Activated naive CD4-positive, alpha-beta T cell treated with Interleukin-2 at 50 U/mL for 16 hours (primary cell): ENCODE data around the gene UBASH3B.

Experiments
- DNase-seq: peaks from one replicate; pipeline ENCODE4 v3.0.0-alpha.2; 2020

Gene UBASH3B

DNA sequence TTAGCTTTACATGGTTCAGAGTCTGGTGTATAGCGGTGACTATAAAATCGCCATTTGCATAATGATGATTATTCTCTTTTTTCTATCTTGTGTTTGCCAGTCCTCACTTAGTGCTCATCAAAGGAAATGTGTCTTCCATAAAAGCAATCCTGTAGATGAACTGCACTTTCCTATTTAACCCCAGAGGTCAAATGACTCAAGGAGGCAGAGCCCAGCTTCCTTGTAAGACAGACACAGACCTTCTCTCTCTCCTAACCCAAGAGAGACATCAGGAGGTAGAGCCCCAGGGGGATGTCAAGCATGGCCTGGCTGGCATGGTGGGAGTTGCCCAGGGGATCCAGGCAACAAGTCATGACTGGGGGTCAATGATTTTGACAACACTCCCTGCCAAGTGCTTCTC, 135.9 kb downstream of the UBASH3B start:
- no peak for DNase-seq

DNA sequence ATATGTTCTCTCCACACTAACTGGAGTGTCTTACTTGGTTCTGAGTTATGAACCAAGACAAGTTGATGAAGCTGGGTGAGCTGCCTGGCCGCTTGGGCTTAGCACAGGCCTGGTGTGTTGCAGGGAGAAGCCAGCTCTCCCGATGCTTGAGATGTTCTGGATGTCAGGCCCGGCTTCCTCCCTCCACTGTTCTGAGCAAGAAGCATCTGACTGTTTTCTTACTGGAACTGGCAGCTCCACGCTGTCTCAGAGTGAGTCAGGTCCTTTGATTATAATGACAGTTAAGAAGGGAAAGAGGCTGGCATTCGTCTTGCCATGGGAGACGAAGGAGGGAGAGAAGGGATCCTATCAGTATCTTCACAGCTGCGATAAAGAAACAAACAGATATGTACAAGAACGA, 136.3 kb downstream of the UBASH3B start:
- DNase-seq, result no peak

DNA sequence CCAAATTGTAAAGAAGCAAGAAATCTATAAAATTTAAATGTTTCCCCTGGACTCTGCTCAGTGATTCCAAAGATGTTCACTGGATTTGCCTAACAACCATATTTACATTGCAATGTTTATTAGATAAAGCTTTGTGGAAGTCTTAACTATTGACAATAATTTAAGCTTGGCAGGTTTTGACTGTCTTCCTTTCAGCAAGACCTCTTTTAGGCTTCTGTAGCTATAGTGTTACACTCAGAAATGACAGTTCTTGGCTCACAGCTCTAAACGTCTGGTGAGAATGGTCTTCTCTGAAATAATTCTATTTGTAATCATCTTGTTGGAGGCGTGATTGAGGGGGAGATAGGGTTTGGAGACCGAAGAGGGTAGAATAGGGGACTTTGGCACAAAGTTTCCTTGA, 138.0 kb downstream of the UBASH3B start:
- DNase-seq, result no peak

DNA sequence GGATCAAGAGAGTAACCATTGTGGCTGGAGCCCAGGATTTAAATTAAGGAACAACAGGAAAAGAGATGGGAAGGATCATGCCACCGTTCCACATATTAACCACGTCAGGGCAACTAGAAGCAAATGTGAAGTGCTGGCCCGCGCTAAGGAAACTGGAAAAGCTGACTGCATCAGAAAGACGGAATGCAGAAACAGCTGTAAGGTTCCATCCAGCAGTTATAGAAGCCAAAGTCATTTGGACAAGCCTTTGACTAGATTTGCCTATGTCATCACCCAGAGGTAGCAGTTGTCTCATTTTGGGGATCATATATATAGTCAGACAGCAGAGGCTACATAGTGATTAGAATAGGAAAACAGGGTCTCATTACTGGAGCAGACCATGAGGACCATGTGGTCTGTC, 139.8 kb downstream of the UBASH3B start:
- no peak for DNase-seq

DNA sequence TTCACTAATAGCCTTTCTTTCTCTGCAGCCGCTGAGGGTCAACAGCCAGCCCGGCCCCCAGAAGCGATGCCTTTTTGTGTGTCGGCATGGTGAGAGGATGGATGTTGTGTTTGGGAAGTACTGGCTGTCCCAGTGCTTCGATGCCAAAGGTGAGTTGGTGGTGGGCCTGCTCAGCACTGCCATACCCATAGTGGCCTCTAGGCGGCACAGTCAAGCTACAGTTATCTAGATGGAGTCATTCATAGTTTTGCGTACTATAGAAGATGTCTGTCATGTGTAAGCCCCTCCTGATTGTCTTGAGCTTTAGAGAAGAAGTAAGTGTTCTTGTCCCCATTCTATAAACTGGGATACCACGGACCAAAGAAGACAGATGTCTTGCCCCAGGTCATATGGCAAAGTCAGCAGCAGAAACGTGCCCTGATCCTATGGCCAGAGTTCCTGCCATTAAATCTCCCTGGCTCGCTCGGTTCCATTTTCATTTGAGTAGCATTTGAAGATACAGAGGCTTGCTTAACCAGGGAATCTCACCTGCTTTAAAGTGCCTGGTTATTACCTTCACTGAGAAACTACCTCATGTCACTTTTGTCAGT, 140.7 kb downstream of the UBASH3B start:
- peak; percentile 70 for DNase-seq

DNA sequence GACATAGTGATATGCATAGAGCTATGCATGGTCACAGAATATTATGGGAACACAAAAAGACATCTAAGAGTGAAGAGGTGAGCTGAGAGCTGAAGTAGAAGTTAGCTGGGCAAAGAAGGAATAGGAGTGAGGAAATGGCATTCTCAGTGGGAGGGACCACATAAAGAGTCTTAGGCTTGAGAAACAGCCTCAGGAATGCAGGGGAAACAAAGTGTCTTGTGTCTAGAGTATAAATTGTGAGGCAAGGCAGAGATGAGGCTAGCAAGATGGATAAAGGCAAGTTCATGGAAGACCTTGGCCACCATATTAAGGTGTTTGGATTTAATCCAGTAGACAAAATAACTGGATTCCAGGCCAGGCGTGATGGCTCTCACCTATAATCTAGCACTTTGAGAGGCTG, 142.1 kb downstream of the UBASH3B start:
- DNase-seq, result no peak

DNA sequence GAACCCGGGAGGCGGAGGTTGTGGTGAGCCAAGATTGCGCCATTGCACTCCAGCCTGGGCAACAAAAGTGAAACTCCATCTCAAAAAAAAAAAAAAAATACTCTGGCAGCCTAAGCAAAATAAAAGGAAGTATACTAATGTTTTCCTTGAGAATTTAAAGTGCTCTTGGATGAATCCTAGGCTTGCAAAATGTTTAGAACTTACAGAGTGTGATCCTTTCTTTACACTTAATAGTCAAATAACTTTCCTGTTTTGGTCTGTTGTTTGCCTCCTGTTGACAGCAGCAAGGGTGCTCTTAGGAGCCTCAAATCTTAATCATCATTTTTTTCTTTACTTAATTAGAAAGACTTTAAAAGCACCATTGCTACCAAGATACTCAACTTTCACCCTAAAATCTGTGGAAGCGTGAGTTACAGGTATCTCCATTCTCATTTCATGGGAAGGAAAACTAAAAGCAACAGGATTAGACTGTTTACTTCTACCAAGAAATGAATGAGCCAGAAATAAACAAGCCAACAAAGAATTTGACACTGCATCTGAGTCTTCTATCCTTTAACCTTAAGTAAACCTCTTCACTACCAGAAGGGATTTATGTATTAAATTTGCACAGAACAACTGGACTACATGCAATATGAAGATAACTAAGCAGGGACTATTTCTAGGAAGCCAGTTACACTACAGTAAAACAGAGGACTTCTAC, 144.0 kb downstream of the UBASH3B start:
- no peak for DNase-seq

DNA sequence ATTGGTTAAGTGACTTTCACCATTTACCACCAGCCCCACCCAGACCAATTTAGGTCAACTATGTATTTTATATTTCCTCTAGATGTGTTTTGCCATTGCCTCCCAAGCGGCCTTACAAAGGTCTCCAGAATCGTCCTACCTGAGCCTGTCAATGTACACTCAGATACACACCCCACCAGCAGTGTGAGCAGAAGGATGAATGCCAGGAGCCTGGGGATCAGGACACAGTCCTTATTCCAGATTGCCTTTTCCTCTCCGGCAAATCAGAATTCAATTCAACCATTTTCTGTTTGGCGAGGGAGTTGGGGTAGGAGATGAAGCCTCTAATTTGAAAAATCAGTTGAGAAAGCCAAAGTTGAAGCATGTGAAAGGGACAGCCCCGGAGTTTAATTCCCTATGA, 147.4 kb downstream of the UBASH3B start:
- DNase-seq, result no peak

DNA sequence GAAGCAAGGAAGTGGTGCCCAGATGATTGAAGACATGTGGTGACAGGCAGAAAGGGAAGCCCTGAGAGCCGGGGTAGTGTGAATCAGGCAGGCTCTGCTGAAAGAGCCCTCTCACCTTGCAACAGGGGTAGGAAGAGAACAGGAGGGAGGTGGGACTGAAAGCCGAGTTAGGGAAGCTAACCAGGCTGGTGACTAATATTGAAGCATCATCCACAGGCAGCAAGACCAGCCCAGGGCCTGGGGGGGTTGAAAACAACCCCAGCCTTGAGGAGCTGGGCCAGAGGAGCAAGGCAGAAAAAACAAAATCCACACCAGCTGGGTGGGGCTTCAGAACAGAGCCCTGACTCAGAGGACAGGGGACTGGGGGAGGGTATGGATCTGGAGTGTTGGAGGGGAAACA, 147.8 kb downstream of the UBASH3B start:
- DNase-seq, result no peak

DNA sequence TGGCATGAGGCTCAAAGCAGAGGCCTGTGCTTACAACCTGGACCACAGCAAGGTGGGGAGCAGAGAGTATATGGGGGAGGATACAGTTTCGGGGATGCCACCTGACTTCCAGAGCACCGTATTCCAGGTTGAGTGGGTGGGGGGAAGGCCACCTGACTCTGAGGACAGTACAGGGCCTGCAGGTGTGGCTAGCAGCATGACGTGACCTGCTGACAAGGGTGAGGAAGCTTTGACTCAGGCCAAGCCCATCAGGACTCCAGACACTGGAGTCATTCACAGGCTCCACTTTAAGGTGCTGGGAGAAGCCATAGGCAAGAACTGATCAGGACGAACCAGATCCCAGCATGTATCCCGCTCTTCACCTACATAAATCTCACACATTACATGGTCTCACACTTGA, 148.2 kb downstream of the UBASH3B start:
- no peak for DNase-seq

DNA sequence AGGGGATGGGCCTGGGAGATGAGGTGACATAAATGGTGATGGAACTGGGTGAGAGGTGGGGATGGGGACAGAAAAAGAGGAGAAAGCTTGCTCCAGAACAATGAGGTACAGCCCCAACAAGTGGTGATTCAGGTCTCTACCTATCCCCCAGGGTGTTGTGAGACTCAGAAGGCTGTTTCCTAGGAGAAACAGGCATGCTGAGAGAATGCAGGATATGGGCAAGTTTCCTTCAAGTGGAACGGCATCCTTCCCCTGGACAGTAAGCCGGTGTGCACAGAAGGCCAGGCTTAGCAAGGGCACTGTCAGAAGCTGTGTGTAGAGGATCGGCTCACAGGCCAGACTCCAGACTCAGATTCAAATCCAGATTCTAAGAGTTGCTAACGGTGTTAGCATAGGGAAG, 148.6 kb downstream of the UBASH3B start:
- no peak for DNase-seq

DNA sequence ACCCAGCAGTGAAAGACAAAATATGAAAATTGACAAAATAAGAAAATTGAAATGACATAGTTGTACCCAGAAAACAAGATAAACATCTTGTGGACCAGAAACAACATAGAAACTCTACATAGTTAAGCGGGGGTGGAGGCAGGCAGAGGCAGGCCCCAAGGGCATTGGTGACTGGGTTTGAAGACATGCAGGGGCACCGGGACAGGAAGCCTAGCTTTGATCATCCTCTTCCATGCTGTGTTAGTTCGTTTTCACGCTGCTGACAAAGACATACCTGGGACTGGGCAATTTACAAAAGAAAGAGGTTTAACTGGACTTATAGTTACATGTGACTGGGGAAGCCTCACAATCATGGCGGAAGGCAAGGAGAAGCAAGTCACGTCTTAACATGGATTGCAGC, 149.3 kb downstream of the UBASH3B start:
- DNase-seq, result no peak

DNA sequence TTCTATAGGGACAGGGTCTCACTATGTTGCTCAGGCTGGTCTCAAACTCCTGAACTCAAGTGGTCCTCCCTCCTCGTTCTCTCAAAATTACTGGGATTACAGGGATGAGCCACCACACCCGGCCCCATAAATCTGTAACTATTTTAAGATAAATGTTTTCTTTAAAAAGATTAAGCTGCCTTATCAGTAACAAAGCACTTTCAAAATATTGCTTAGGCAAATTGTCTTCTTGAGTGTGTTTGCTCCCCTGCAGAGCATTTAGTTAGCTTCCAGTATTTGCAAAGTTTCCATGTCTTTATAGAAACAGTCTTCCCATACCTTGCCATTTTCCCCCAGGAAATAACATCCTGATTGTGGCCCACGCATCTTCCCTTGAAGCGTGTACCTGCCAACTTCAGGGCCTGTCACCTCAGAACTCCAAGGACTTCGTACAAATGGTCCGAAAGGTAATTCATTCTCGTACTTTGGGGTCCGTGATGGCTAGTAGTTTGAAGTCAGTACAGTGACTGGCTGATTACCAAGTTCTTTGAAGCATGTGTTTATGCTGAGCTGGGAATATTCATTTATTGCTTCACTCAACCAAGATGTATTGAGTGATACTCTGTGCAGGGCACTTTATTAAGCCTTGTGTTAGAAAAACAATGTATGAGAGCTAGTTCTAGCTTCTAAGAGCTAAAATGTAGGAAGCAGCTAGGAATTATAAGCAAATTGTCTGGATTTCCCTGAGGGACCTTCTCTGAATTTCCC, 152.4 kb downstream of the UBASH3B start:
- DNase-seq, result no peak

DNA sequence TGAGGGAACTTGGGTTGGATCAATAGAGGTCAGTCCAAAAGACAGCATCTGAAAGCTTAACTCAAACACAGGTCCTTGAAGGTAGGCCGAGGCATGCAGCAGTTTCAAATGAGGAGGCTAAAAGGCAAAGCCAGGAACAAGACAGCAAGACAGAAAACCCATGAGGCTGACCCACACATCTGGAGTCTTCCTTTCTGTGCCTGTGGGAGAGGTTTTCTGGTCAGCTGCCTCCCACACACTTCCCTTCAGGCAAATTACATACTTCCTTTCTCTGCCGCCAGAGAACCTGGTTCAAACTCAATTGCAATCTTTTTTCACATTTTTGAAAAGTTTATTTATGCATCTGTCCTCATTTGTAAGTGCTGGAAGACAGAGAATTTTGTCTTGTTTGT, 153.0 kb downstream of the UBASH3B start:
- no peak for DNase-seq

DNA sequence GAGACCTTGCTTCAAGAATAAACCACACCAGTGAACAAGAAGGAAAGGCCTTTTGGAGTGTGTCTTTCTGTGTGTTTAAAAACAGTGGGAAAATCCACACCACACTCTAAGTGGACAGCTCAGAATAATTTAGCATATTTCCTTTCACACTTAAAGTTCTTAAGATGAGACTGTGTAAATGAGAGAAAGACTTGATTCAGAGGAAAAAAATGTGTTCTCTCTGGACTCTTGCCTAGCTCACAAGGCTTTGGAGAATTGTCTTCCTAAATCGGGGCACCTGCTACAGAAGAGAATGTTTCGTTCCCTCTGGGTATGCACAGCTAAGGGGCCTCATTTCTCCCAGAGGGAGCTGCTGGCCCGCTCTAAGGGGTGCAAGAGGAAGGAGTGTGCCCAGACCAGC, 154.3 kb downstream of the UBASH3B start:
- DNase-seq, result no peak

DNA sequence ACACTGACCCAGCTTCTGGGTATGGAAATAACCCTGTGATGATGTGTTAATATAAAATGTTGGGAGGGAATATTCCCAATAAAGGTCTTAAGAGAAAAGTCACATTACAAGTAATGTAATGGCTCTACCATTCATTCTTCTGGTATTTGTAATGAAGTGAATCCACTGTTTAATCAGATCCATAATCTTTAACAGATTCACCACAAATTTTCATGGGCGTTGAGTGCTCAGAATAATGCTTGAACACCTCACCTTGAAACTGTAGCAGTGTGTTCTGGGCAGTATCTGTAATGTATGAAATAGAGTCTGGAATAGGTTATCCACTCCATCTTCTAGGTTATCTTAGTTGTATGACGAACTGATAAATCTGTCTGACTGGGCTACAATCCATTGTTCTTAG, 156.2 kb downstream of the UBASH3B start:
- no peak for DNase-seq

DNA sequence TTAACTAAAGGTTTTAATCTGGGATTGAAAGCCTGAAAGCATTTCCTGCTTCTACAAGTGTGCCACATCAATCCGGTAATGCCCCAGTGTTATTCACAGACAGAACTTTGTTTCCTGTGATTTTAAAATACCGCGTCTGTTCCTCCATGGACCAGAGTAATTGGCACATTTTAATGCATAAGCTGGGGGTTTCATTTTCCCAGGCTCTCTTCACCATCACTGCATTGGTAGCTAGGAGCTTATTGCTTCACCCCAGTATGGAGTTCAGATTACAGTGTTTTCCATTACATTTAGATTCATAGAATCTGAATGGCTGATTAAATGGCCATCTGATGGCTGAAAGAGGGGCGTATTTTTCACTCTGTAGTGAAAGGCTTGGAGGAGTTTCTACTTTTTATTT, 157.1 kb downstream of the UBASH3B start:
- DNase-seq, result no peak

DNA sequence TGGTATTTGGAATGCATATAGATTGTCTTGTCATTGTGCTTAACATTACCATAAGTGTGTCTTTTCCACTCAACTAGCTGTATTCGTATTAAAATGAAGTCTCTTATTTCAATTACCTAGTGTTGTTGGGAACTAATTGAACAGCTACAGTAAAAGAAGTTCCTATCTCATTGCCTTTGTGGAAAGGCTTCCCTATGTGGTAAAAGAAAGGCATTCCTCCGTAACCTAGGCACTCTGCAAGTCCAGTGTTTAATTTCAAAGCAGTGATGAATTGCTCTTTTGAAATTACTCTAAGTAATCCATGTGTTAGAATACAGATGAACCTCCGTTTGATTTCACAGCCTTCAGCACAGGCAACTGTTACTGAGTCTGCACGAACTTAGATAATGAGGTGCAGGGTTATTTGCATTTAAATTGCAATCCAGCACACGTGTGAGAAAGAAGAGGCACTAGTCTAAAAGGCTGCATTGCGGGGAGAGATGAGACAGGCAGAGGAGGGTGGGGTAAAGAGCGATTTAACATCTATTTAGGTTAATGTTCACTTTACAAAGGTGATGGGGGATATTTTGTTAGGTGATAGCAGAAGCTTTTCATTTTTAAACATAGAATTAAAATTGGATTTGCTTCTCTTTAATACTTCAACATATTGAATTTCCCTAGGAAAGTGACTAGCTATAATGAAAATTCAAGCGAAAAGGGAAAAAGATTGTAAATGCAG, 157.8 kb downstream of the UBASH3B start:
- no peak for DNase-seq

DNA sequence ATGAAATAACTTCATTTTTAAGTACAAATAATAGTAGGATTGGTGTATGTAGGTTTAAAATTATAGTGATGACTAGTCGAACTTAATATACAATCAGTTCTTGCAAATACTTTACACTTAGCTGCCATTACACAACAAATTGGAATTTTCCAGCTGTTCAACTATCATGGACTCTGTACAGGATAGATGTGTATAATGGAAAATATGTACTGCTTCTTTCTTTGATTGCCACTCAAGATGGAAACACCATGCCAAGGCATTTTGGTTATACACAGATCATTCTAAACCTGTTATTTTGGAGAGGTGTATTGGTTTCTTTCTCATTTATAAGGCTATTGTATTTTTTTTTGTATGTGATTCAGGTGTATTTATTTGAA, 158.4 kb downstream of the UBASH3B start:
- no peak for DNase-seq

DNA sequence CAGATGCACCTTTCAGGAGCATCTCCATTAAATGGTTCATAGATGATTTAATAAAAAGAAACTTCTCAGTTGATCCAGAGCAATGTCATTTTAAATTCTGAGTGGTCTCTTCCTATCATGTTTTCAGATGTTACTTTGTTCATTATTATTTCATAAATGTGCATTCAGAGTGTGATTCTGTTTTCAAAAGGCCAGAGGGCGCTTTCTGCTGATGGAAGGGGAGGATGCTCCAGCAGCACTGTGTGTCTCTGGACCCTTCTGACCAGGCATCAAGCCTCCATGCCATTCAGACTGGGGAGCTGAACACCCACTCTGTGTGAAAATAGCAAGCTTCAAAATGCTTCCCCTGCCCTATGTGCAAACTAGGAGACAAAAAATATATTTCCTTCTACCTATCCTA, 158.9 kb downstream of the UBASH3B start:
- no peak for DNase-seq

DNA sequence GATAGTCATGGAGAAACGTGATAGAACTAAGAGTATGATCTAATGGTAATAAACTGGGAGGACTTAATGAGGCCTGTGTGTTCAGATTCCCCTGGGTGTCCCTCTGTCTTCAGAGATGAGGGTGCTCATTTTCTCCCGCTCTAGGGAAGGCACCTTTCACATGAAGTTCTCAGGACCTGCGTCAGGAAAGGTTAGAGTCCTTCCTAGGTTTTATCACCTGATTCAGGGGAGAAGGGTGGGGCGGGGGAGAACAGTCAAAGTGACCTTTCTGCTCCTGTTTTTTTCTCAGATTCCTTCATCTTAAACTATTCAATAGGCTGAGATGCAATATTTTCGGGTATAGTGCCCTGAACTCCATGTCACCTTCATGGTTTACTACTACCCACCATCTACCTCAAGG, 160.4 kb downstream of the UBASH3B start:
- no peak for DNase-seq

DNA sequence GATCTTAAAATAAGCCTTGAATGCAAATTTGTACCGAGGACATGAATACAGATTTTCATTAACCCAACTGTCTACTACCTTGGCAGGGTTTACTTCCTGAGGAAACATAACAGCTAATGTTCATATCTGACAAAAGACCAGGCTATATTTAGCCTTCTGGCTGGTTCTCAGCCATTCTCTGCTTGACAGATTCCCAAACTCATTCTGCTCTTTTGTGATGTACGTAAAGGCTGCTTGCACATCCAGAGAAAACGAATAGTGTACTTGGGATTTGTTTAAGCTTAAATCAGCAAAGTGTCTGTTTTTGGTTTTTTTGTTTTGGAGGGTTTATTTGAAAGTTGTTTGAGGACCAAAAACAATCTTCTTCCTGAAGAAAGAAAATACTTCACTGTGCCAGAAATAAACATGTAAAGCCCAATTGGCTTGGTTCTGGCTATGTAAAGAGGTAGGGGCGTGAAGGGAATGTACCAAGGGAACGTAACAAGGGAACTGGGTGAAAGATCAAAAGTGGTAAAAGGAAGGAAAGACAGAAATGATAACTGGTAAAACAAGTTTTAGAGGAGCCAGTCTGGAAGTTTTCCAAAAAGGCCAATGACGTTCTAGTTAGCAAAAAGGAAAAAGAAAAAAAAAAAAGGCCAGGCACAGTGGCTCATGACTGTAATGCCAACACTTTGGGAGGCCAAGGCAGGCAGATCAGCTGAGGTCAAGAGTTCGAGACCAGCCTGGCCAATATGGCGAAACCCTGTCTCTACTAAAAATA, 161.4 kb downstream of the UBASH3B start:
- no peak for DNase-seq

DNA sequence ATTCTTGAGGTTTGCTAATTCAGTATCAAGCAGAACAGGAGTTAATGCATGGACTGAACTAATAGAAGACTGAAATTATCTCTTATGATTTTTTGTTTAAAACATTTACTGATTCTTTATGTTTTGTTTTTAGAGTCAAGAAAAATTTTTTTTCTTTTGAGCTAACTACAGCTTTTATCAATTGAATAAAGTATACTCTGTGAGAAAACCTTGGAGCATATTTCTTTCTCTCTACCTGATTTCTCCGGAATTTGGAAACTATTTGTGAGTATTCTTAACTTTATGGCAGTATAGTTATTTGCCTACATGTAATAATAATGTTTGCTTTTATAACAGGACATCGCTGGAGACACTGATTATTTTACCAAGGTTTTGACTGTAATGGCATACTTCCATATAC, 164.6 kb downstream of the UBASH3B start:
- DNase-seq, result no peak
